COLO668 (cell line): ENCODE data around the gene HDAC8.

Source experiments
- DNase-seq: peaks from one replicate; lab custom pipeline; 2025; ENCODE audit not compliant: unreplicated experiment; lab: John Stamatoyannopoulos, UW

Gene HDAC8

GRCh38 chrX:72299891-72300630 is 272.6 kb downstream of the HDAC8 start:
- DNase-seq = no peak

- DNase-seq = no peak
Observed at GRCh38 chrX:72297953-72298730, 274.5 kb downstream of the HDAC8 start.

- DNase-seq = no peak
Observed at GRCh38 chrX:72296991-72297390, 275.7 kb downstream of the HDAC8 start.

- DNase-seq = no peak
Observed at GRCh38 chrX:72295745-72296144, 276.9 kb downstream of the HDAC8 start.

- DNase-seq = no peak
Observed at GRCh38 chrX:72294497-72294896, 278.1 kb downstream of the HDAC8 start.

- DNase-seq = no peak
Observed at GRCh38 chrX:72282302-72282701, 290.3 kb downstream of the HDAC8 start.

GRCh38 chrX:72280321-72280845 is 292.3 kb downstream of the HDAC8 start:
- DNase-seq = no peak
